Measurements from ENCODE around the gene SPRING1.

- no peak for TF ChIP-seq ZNF423 (tag by site-specific recombination; IDR thresholded peaks at IDR 0.05)
- TF ChIP-seq, protein P1, sequence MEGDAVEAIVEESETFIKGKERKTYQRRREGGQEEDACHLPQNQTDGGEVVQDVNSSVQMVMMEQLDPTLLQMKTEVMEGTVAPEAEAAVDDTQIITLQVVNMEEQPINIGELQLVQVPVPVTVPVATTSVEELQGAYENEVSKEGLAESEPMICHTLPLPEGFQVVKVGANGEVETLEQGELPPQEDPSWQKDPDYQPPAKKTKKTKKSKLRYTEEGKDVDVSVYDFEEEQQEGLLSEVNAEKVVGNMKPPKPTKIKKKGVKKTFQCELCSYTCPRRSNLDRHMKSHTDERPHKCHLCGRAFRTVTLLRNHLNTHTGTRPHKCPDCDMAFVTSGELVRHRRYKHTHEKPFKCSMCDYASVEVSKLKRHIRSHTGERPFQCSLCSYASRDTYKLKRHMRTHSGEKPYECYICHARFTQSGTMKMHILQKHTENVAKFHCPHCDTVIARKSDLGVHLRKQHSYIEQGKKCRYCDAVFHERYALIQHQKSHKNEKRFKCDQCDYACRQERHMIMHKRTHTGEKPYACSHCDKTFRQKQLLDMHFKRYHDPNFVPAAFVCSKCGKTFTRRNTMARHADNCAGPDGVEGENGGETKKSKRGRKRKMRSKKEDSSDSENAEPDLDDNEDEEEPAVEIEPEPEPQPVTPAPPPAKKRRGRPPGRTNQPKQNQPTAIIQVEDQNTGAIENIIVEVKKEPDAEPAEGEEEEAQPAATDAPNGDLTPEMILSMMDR (tag by site-specific recombination; IDR thresholded peaks at IDR 0.05) = no peak
- TF ChIP-seq ZNF670 (tag by site-specific recombination; IDR thresholded peaks at IDR 0.05; ENCODE audit: low read depth) = no peak
- TF ChIP-seq ZNF416 (tag by site-specific recombination; IDR thresholded peaks at IDR 0.05) = no peak
- TF ChIP-seq ZNF239 (tag by site-specific recombination; IDR thresholded peaks at IDR 0.05) = no peak
- TF ChIP-seq ZNF580 (tag by site-specific recombination; IDR thresholded peaks at IDR 0.05) = no peak
- no peak for TF ChIP-seq ZIC2 (tag by site-specific recombination; IDR thresholded peaks at IDR 0.05)
These were observed 48.3 kb downstream of the SPRING1 start for GRCh38 chr12:116689521-116689920.
